Urothelium cell line (cell line): ENCODE data around the gene ACAN.
"Not testable (repeated sequence)": the region's sequence is repeated elsewhere in the genome, so short reads cannot be mapped to it uniquely, and the experiment has no call there.

Experiments
- DNase-seq: peaks from one replicate; pipeline ENCODE4 v3.0.0; 2011; ENCODE audit warnings: low spot score, mixed read lengths
- FAIRE-seq: peaks from 2 replicates; lab custom pipeline; 2011; peaks lifted over from hg19 to GRCh38; lab: Jason Lieb, UNC

Gene ACAN

GRCh38 chr15:88915354-88915753 is 112.1 kb downstream of the ACAN start:
- FAIRE-seq, result no peak
- DNase-seq, result no peak

GRCh38 chr15:88917760-88918159 is 114.5 kb downstream of the ACAN start:
- no peak for FAIRE-seq

DNA sequence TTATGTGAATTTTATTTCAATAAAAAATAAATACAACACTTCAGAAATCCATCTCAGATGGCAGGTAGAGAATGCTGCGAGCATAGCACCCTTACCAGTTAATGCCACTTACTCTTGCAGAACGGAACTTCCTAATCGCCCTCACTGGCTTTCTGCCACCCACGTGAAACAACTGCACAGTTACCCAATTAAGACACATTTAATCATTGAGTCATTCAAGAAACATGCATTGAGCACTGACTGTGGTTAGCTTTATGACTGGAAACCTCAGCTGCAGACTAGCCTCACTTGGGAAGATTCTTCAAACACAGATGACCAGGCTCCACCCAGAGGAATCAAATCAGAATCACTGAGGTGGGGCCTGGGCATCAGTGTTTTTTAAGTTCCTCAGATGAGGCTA is 115.5 kb downstream of the ACAN start:
- FAIRE-seq, result peak; percentile 30
- DNase-seq, result peak; percentile 87

More at GRCh38 chr15:88917760-88918159, 114.5 kb downstream of the ACAN start:
- no peak for DNase-seq

- peak; percentile 20 for FAIRE-seq
- DNase-seq, result peak; percentile 40
These were observed 117.1 kb downstream of the ACAN start for GRCh38 chr15:88920186-88920891.

GRCh38 chr15:88920892-88921435 is 117.7 kb downstream of the ACAN start:
- not testable (repeated sequence) for DNase-seq
- peak; percentile 77 for FAIRE-seq
